ENCODE data around the gene SUOX.
"Not testable (repeated sequence)": the region's sequence is repeated elsewhere in the genome, so short reads cannot be mapped to it uniquely, and the experiment has no call there.

Gene SUOX

DNA sequence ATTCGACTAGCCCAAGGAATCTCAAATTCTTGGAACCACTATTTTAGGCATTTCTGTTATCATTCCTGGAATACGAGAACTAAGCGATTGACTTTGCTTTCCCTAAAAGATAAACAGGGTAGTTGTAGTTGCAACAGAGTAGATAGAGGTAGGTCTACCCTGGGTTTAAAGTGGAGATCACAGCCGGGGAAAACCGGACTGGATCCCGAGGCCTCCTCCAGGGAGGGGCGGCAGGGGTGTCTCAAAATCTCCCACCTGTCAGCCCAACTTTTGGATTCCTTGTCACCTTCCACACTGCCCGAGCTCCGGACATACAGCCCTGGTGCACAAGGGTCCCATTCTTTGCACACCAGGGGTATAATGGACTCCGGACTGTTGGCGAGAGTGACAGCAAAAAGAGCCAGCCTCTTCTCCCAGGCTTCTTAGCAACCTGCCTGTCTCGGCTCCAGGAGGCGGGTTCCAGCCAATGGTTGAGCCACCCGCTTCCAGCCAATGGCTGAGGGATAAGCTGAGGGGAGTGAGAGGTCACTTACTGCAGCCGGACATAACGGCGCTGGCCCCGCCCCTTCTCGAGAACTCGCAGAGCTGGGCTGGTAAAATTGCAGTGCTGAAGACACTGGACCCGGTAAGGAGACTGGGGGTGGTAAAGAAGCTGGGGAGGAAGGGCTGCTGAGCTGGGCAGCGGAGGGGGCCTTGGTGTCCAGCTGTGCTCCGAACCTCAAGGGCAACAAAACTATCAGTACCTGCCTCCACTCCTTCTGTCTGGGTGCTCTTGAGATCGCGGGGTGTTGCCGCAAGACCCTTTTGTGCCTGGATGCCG, at the start of gene SUOX:
Gene SUOX (plus strand): TSS at position 562 of the 820 bp plus-strand sequence. CDS start 4,946 bp downstream, outside the sequence.
- DNase-seq (ENCODE audit: low spot score), result peak; percentile 29

- no peak for DNase-seq (ENCODE audit: low spot score)
Observed at GRCh38 chr12:55955344-55955743, 41.7 kb upstream of the SUOX start.

- DNase-seq (ENCODE audit: low spot score), result peak; percentile 55
Observed at GRCh38 chr12:55955800-55956508, 41.1 kb upstream of the SUOX start.

GRCh38 chr12:55957106-55957859, 39.8 kb upstream of the SUOX start:
- no peak for DNase-seq (ENCODE audit: low spot score)

DNA sequence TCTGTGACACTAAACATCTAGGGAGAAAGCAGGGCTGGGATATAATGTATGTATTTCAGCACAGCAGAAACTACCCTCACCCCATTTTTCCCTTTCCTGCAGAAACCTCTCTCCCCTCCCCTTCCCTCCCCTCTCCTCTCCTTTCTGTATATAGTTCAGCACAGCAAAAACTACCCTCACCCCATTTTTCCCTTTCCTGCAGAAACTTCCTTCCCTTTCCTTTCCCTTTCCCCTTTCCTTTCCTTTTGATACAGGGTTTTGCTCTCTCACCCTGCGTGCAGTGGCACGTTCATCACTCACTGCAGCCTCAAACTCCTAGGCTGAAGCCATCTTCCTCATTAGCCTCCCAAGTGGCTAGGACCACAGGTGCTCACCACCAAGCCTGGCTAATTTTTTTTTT, 33.3 kb upstream of the SUOX start:
- no peak for DNase-seq (ENCODE audit: low spot score)

DNA sequence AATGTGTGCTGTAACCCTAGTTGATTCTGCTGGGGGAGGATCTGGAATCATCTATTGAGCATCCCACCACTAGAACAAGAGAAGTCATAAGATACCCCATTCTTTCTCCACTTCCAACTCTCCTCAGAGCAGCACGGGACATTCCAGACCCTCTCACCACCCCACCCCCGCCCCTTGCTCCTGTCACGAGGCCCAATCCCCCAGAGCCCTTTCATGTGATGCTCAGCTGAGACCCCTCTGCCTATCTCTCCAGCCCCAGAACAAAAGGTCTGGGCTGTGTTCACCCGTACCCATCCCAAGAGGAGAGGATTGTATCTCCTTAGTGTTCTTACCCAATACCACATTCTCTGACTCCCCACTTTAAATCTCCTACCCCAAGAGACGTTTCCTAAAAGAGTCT, 31.8 kb upstream of the SUOX start:
- DNase-seq (ENCODE audit: low spot score), result no peak

DNA sequence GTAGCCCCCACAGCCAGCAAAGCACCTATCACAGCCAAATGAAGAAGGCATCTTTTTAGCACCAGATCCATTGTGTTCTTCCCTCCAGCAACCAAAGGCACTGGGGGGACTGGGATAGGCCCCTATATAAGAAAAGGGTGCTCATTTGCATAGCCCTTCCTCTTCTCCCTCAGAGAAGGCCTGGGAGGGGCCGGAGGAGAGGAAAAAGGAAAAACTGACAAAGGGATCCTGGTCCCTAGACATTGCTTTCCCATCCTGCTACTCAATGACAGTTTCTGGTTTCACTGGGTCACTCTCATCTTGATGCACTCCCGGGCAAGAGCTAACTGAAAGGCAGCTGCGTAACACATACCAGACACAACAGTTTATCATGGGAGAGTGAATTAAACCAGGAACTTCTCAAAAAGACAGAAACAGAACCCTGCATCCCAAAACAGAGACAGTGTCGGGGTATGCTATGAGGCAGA, 31.1 kb upstream of the SUOX start, which contains the start of gene PMEL:
Gene PMEL (minus strand): TSS at position 102 of the 467 bp plus-strand sequence. CDS start 31 bp downstream, at position 71.
- no peak for DNase-seq (ENCODE audit: low spot score)

DNA sequence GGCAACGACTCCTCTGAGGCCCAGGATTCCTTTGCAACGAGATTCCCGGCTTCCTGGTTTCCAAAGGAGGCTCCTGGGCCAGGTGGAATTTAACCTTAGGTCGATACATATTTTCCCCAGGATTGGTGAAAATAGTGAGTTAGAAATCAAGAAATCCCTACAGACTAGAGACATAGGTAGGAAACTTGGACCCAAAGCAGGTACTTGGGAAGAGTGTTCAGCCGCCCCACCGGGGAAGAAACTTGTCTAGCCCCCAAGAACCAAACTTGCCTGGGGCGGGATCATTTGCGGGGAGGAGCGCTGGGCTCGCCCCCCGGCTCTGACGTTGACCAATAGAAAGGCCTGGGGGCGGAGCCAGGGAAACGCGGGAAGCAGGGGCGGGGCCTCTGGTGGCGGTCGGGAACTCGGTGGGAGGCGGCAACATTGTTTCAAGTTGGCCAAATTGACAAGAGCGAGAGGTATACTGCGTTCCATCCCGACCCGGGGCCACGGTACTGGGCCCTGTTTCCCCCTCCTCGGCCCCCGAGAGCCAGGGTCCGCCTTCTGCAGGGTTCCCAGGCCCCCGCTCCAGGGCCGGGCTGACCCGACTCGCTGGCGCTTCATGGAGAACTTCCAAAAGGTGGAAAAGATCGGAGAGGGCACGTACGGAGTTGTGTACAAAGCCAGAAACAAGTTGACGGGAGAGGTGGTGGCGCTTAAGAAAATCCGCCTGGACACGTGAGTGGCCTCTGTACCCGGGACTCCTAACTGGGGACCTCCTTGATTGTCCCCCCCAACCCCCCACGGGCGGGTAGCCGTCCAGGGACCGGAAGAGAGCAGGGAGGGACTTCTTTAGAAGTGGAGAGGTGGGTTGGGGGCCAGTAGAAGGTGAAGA, 30.4 kb upstream of the SUOX start, which contains the start of gene CDK2:
Gene CDK2 (plus strand): TSS at position 423 of the 874 bp plus-strand sequence. CDS start 179 bp downstream, at position 602.
- peak; percentile 84 for DNase-seq (ENCODE audit: low spot score)

- DNase-seq (ENCODE audit: low spot score), result no peak
Observed at GRCh38 chr12:55969356-55969755, 27.7 kb upstream of the SUOX start.

DNA sequence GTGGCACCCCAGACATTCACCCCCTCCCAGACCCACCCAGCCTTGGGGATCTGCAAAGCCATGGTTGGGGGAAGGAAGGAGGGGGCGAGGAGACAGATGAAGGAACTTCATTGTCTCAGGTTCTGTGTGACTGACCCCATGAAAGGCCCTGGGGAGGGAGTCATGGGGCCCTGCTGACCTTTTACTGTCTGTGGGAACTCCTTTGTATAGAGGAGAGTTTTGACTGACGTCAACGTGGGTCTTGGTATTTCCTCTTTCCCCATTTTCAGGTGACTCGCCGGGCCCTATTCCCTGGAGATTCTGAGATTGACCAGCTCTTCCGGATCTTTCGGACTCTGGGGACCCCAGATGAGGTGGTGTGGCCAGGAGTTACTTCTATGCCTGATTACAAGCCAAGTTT, 26.3 kb upstream of the SUOX start:
- no peak for DNase-seq (ENCODE audit: low spot score)

- DNase-seq (ENCODE audit: low spot score), result no peak
Observed at GRCh38 chr12:55972042-55972441, 25.0 kb upstream of the SUOX start.

DNA sequence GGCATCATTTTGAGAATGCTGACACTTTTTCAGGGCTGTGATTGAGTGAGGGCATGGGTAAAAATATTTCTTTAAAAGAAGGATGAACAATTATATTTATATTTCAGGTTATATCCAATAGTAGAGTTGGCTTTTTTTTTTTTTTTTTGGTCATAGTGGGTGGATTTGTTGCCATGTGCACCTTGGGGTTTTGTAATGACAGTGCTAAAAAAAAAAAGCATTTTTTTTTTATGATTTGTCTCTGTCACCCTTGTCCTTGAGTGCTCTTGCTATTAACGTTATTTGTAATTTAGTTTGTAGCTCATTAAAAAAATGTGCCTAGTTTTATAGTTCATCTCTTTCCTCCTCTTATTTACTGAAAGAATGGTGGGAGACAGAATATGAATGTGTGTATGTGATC, 24.6 kb upstream of the SUOX start:
- no peak for DNase-seq (ENCODE audit: low spot score)

DNA sequence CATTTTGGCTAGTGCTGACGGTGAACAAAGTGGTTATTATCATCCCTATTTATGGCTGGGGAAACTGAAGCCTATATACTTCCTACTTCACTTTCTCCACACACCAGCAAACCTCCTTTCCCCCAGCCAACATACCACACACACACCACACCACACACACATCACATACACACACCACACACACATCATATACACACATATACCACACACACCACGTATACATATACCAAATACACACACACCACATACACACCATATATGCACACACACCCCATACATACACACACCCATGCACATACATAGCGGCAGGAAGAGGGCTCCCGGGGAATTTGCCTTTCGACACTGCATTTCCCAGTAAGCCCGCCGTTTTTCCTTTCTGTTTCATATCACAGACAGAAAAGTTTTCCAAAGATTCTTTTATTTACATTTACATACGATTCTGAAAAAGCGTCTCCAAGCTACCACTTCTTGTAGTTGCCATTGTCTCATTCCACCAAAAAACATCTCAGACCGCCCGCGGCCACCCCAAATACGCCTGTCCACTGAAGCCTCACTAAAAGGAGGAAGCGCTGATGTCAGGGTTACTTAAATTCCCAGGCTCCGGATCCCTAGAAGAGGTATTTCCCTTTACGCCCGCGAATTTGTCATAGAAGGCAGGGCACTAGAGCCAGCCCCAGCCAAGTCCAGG, 24.0 kb upstream of the SUOX start:
- no peak for DNase-seq (ENCODE audit: low spot score)

GRCh38 chr12:55973599-55974307, 23.3 kb upstream of the SUOX start, which contains the start of gene RAB5B:
Gene RAB5B, plus strand, starts transcription at chr12:55974078. Its CDS starts 12,883 bp downstream, at chr12:55986961.
- peak; percentile 100 for DNase-seq (ENCODE audit: low spot score)

GRCh38 chr12:55974308-55974730, 22.8 kb upstream of the SUOX start:
- DNase-seq (ENCODE audit: low spot score), result peak; percentile 24

DNA sequence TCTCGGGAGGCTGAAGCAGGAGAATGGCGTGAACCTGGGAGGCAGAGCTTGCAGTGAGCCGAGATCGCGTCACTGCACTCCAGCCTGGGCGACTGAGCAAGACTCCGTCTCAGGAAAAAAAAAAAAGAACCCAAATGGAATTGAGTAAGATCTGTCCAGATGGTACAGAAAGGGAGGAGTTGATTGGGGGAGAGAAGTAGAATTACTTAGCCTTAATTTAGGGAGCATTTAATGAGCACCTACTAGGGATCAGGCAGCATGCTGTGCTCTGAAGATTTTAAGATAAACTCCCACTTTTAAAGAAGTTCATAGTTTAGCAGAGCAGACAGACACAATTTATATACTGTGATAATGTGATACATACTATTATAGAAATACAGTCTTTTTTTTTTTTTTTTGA, 18.7 kb upstream of the SUOX start:
- no peak for DNase-seq (ENCODE audit: low spot score)

DNA sequence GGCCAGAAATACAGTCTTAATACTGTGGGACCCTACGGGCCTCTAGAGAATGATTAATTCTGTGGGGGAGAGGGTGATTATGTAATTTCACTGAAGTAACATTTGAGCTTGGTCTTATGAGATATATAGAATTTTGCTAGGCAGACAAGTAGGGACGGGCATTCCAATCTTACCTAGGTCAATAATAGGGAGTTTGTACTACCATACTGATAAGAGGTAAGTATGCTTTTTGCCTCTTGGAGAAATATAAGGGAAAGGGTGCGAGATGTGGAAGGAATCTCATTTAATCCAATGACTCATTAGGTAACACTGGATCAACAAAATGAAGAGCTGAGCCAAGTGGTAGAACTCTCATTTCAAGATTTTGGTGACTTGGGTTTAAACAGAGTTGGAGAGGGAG, 18.0 kb upstream of the SUOX start:
- no peak for DNase-seq (ENCODE audit: low spot score)

DNA sequence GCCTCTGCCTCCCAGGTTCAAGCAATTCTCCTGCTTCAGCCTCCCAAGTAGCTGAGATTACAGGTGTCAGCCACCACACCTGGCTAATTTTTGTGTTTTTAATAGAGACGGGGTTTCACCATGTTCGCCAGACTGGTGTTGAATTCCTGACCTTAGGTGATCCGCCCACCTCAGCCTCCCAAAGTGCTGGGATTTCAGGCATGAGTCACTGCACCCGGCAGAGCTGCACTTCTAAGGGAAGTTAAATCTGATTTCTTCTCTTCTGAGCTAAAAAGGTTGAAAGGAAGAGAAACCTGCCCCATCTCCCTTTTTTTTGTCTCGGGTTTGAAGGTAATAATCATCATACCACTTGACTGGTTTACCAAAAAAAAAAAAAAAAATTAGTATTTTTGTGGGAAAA, 15.2 kb upstream of the SUOX start:
- not testable (repeated sequence) for DNase-seq (ENCODE audit: low spot score)

DNA sequence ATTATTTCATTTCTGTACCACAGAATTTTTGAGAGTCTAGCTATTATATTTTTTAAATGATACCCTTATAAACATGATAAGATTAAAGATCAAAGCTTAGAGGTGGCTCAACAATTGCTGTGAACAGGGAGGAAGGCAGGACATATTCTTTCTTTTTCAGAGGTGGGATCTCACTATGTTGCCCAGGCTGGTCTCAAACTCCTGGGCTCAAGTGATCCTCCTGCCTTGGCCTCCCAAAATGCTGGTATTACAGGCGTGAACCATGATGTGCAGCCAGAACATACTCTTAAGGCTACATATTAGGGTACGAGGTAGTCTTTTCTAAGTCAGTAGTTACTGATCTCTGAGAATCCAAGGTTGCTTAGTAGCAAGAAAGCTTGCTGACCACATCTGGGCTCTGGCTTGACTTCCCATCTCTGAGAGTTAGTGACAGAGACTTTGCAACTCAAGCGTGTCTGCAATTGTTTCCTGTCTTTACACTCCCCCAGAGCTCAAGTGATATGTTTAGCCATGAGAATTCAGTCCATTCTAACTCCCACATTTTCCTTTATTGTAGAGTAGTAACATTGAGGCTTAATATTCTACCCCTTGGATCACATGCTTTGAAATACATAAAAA, 14.6 kb upstream of the SUOX start:
- no peak for DNase-seq (ENCODE audit: low spot score)
